ENCODE measurements around the gene MAST4. TPM values are rescaled to one million over a fixed set of nuclear protein-coding genes. Genes with fewer than 3 reads are reported as not detected.

The MAST4 gene
- total RNA-seq, result 83.3 and 90.7 TPM in 2 replicates

DNA sequence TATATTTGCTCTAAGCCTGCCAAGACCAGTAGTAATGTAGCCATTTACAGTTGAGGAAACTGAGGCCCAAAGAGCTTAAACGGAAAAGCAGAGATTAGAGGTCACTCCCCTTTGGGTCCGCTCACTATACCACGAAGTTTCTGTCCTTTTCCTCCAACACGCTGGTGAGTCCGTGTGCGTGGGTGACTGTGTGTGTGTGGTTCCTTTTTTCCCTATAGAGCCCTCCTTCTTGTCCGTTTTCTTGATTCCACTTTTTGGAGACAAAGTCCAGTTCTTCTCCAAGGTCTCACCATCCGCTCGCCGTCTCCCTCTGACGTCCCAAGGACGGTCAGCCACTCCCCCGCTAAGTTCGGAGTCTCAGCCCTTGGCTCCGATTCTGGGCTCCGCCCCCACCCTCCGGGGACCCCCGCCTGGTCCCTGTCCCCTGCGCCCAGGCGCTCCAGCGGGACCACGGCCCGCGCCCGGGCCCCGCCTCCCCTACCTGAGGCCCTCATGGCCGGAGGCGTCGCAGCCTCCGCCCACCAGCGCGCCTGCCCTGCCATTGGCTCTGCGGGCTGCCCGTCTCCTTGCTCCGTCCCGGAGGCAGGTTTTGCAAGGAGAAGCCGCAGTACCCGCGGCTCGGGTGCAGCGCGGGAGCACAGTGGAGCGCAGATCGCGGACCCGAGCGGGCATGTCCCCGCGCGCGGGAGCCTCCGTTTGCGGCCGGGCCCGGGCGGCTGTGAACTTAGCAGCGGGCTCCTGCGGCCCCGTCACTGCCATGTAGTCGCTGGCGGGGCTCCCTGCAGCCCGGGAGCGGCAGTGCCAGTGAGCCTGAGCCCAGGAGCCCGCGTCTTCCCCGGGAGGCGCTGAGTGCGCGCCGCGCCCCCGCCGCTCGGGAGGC lies at the start of gene MAST4:
MAST4 (plus strand) TSS at position 638 of the 880 bp plus-strand sequence. CDS start 263 bp downstream, outside the sequence.

GRCh38 chr5:67196537-67197059 lies 600.4 kb downstream of the MAST4 start, which contains the start of gene CD180:
Gene CD180, minus strand, starts transcription at chr5:67196799. Its CDS starts 158 bp downstream, at chr5:67196641.

